ENCODE results near the gene CHPF.

Gene CHPF

DNA sequence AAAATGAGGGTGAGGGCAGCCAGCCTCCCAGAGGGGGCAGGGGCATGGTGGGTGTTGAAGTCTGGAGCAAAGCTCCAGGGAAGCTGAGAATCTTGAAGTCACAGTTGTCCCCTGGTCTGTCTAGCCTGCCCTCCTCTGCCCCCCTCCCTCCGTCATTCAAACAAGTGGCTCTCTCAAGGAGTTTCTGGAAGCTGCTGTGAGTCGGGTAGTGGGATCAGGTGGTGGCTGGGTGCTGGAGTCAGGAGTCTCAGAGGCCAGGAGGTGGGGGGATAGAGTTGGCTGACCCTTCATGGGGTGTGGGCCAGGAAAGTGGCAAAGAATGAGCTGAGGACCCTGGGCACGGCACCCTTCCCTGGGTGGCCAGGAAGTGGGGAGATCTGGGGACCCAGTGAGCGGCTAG, 29.8 kb downstream of the CHPF start:
- no peak for TF ChIP-seq CTCF (IDR thresholded peaks at IDR 0.05; ENCODE audit: low read depth, low read length)
- DNase-seq (ENCODE audit: extremely low read depth, low read depth), result no peak

DNA sequence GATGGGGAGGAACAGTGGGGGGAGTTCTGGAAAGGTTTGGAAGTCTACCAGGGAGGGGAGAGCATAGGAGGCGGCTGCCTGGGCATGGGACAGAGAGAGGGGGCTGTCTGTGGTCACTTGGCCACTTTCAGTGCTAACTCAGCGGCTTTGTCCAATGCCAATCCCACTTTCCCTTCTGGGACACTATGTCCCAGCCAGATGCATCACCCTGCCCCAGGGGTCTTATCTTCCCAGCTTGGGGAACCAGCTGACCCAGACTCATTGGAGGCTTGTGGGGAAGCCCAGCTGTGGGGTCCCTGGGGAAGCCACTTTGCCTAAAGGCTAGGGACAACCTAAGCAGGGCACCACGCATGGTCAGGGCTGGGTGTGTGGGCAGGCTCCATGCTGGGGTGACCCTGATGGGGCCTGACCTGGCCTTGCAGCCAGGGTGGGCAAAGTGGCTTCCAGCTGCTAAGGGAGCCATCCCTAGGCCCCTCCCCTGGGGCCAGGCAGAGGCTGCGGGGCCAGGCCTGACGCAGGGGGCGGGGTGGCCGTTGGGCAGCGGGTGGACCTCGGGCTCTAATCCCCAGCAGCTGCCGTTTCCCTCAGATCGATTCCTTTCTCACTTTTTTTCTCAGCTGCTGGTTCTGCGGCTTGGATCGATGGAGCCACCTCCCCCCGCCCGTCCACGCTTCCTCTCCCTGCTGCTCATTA, 30.9 kb downstream of the CHPF start:
- no peak for TF ChIP-seq CTCF (IDR thresholded peaks at IDR 0.05; ENCODE audit: low read depth, low read length)
- no peak for DNase-seq (ENCODE audit: extremely low read depth, low read depth)

DNA sequence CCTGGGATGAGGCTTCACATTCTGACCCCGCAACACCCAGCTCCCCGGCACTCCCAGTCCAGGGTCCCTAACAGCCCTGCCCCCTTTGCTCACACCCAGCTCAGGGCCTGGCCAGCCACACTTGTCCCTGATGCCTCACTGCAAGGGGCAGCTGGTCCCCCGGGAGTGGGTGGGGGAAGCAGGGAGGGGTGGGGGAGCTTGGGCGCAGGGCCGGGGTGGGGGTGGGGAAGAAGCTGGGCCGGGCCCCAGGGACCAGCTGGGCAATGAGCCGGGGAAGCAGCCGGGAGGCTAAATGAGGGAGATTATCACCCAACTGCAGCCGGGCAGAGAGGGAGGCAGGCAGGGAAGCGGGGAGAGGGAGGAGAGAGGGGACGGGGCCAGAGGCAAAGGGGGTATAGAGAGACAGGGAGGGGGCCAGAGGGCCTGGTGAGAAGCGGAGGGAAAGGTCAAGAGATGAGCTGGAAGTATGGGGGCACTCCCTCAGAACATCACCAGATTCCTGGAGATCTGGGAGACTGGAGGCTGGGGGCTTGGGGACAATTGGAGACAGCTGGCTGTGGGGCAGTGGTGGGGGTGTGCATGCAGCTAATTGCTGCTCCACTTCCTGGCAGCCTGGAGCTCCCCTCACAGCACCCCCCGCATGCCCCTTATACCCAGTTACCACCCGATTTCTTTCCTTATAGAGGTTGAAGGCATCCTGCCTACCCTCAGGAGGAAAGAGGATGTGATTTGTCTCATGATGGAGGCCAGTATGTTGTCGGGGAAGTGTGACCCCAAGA, 31.9 kb downstream of the CHPF start:
- DNase-seq (ENCODE audit: extremely low read depth, low read depth), result no peak
- TF ChIP-seq CTCF (IDR thresholded peaks at IDR 0.05; ENCODE audit: low read depth, low read length), result no peak

- no peak for TF ChIP-seq CTCF (IDR thresholded peaks at IDR 0.05; ENCODE audit: low read depth, low read length)
- DNase-seq (ENCODE audit: extremely low read depth, low read depth), result no peak
Observed at GRCh38 chr2:219510512-219511135, 33.0 kb downstream of the CHPF start.

DNA sequence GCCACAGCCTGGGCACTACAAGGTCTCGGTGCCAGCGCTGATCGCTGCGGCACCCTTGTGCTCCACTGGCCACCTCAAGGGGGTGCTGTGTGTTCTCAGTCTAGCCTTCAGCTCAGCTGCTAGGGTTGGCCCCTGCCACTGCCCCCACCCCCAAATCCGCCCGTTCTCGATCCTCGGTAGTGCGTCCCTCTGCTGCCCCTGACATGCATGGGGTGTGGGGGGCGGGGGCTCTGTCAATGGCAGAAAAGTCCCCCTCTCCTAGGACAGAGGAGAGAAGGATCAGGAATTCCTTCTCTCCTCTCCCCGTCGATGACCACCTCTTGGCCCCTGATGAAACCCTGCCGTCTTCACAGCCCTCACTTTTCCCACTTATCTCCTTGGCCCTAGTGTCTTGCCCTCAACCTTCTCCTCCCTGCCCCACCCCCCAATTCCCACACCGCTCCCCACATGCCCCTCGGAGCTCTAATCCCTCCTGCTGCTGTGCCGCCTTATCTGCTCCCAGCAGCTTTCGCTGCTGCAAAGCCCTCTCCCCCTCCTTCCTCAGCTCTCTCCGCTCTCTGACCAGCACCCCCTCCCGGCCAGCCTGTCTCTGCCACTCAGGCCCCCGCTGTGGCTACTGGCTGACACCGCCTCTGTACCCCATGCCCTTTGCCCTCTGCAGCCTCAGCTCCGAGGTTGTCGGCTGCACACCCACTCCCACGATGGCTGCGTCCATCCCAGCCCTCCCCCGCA, 33.7 kb downstream of the CHPF start:
- DNase-seq (ENCODE audit: extremely low read depth, low read depth), result no peak

More for the DNA sequence above, 33.7 kb downstream of the CHPF start:
- peak; percentile 82 for TF ChIP-seq CTCF (IDR thresholded peaks at IDR 0.05; ENCODE audit: low read depth, low read length)
